Measurements from ENCODE around the gene EXD3. TPM values are rescaled to one million over a fixed set of nuclear protein-coding genes. Genes with fewer than 3 reads are reported as not detected.

Gene EXD3
- total RNA-seq, 1 donor from 2014 or later, result 11.3 TPM

GRCh38 chr9:137294091-137294680, 128.8 kb downstream of the EXD3 start:
- intact Hi-C loops (cut with DNase I), result loop anchor here (2.0 kb wide), 1 partner anchor 113 kb away; no protein-coding TSS in a partner anchor
- DNase-seq (ENCODE audit: low spot score), result no peak

DNA sequence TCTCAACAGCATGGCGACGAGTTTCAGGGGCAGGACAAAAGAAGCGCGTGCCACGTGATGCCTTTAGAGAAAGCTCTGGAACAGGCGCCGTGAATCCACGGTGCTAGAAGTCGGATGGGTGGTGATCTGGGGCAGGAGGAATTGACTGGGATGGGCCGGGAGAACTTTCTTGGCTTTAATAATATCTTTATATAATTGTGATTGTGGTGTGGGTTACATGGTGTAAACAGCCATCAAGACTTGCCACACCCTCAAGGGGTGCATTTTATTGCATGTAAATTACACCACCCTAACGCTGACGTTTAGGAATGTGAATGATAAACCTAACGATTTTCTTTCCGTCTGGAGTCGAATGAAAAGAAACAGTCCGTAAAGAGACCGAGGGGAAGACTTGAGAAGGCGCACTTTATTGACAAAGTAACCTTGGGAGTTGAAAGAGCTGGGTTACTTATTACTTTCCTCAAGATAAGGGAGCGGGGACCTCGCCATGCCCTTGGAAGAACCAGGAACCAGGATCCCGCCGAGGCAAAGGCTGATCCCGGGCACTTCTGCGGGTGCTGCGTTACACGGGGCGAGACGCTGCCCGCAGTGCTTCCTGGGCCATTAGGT, 129.4 kb downstream of the EXD3 start:
- no peak for DNase-seq (ENCODE audit: low spot score)
- intact Hi-C loops (cut with DNase I), result loop anchor here (2.0 kb wide), 1 partner anchor 113 kb away; no protein-coding TSS in a partner anchor

DNA sequence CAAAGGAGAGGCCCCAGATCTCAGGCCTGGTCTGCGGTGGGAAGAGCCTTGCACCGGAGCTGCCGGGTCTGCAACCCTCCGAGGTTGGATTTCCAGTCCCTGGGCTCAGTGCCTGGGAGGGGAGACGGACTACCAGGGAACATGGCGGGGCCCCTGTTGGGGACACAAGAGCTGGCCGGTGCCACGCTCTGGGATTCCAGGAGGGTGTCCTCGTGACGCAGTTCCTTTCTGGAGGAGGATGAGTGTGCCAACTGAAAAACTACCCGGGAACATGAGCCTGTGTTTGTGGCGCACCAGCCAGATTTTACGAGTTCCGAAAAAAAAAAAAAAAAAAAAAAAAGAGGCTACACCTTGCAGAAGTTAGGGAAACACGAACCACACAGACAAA, 129.9 kb downstream of the EXD3 start:
- intact Hi-C loops (cut with DNase I), result no loop called here
- no peak for DNase-seq (ENCODE audit: low spot score)

GRCh38 chr9:137286975-137287383, 136.0 kb downstream of the EXD3 start:
- intact Hi-C loops (cut with DNase I), result no loop called here
- DNase-seq (ENCODE audit: low spot score), result no peak

- intact Hi-C loops (cut with DNase I), result loop anchor here (5.0 kb wide), 1 partner anchor 166 kb away; no protein-coding TSS in a partner anchor
- peak; percentile 73 for DNase-seq (ENCODE audit: low spot score)
These were observed 141.4 kb downstream of the EXD3 start for GRCh38 chr9:137281345-137282116.

DNA sequence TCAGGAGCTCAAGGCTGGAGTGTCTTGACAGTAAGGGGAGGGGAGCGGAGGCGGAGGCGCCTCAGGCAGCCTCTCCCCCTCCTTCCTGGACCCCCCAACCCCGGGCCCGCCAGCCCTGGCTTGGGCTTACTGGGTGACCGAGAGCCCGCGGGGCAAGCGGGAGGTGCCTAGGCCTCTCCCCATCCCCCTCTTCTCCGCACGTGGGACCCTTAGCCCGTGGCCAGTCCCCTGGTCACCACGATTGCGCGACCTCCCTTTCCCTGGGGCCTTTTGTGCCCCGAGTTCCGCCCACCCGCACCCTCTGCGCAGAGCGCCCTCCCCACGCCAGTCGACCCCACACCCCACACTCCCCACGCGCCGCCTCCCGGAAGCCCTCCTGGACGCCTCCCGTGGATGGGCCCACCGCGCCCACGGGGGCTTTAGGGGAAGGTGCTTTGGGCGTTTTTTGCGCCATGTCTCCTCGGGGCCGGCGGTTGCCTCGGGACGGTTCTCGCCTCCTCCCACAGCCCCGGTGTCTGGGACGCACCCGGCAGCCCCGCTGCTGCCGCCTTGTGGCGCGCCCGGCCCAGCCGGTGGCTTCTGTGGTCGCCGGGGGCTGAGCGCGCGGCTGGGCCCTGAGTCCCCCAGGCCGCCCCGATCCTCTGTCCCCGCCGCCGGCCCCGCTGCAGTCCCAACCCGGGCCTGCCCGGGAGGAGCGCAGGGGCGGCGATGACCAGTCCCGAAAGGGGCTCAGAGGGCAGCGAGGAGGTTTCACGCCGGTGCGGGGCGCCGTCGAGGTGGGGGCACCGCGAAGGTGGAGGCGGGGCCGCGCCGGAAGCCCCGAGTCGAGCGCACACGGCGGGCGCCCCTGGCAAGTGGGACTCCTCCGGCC, 142.3 kb downstream of the EXD3 start:
- intact Hi-C loops (cut with DNase I), result loop anchor here (5.0 kb wide), 1 partner anchor 167 kb away; no protein-coding TSS in a partner anchor
- DNase-seq (ENCODE audit: low spot score), result no peak

DNA sequence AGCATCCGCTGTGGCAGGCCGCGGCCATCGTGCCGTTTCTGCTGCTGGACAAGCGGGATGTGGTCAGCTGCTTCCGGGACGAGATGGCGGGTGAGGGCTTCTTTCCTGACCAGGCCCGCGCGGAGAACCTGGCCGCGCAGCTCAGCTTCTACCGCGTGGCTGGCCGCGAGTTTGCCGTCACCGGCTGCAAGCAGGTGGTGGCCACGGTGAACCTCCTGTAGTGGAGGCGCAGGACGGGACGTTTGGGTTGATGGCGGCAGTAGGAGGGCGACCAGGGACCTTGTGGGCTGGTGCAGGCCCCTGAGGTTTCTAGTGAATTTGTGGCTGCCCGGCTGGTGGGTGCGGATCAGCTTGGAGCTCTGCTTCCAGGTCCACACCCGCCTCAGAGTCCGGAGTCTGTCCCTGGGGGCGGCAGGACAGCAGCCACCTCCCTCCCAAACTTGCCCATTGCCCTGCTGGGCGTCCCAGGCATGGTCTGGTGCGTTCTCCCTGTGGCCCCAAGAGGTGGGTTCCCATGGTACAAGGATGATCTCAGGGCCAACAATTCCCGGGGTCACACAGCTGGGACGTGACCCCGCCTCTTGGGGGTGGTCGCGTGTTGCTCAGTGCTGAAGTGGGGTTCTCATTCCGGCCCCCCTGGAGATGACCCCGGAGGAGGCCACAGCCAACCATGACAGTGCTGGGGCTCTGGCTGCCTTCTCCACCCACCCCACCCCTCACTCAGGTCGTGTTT, 143.1 kb downstream of the EXD3 start:
- DNase-seq (ENCODE audit: low spot score), result no peak
- intact Hi-C loops (cut with DNase I), result loop anchor here (5.0 kb wide), 1 partner anchor 167 kb away; no protein-coding TSS in a partner anchor

DNA sequence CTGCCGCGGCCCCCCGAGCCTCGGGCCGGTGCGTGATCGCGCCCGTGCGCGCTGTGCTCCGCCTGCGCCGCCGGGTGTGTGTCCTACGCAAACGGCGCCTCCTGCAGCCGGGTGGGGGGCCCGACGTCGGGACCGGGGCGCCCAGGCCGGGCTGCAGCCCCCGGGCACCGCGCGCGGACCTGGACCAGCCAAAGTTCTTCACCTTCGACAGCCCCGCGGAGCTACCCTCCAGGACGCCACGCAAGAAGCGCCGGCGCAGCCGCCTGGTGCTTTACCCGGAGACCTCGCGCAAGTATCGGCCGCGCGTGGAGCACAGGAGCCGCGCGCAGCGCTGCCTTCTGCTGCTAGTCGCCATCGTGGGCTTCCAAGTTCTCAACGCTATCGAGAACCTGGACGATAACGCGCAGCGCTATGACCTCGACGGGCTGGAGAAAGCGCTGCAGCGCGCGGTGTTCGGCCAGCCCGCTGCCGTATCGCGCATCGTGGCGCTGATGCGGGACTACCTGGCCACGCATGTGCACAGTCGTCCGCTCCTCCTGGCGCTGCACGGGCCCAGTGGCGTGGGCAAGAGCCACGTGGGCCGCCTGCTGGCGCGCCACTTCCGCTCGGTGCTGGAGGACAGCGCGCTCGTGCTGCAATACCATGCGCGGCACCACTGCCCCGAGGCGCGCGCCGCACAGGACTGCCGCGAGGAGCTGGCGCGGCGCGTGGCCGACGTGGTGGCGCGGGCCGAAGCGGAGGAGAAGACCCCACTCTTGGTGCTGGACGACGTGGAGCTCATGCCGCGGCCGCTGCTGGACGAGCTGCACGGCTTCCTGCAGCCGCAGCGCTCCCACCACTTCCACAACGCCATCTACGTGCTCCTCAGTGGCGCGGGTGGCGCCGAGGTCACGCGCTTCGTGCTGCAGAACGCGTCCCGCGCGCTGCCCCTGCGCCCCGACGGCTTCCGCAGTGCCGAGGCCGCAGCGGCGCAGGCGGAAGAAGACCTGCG, 143.9 kb downstream of the EXD3 start:
- no peak for DNase-seq (ENCODE audit: low spot score)
- intact Hi-C loops (cut with DNase I), result no loop called here

- DNase-seq (ENCODE audit: low spot score), result no peak
- intact Hi-C loops (cut with DNase I), result no loop called here
These were observed 144.8 kb downstream of the EXD3 start for GRCh38 chr9:137278061-137278701.

DNA sequence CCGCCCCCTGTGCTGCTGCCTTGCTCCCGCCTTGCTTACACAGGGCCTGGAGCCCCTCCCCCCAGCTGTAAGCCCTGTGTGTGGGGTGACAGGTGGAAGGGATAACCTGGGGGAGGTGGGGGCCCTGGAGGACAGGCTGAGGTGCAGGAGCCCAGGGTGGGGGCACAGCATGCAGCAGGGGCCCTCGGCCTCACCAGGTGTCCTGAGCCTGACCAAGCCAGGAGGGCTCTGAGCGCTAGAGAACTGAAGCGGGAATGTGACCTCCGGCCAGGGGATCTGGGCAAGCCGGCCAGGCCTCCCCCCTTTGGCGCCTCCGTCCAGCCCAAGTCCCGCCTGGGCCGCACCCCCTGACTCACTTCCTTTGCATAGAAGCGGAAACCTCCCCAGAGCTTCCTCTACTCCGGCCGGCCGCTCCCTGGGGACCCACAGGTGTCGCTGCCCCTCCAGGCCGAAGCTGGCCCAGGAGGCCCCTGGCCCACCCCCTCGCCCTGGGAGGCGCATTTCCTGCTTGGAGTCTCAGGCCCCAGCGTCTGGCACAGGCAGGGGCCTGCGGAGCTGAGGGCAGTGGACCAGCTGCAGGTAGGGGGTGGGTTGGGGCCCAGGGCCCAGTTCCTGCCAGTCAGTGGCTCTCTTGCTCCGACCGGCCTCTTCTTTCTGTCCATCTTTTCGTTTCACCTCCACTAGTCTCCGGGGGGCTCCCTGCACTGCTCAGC, 145.5 kb downstream of the EXD3 start, which contains the start of gene TOR4A:
TOR4A (plus strand) TSS at position 398 of the 713 bp plus-strand sequence. CDS start 964 bp downstream, outside the sequence.
- intact Hi-C loops (cut with DNase I), result no loop called here
- DNase-seq (ENCODE audit: low spot score), result peak; percentile 95

- intact Hi-C loops (cut with DNase I), result no loop called here
- peak; percentile 92 for DNase-seq (ENCODE audit: low spot score)
These were observed 146.3 kb downstream of the EXD3 start for GRCh38 chr9:137276473-137277328.

DNA sequence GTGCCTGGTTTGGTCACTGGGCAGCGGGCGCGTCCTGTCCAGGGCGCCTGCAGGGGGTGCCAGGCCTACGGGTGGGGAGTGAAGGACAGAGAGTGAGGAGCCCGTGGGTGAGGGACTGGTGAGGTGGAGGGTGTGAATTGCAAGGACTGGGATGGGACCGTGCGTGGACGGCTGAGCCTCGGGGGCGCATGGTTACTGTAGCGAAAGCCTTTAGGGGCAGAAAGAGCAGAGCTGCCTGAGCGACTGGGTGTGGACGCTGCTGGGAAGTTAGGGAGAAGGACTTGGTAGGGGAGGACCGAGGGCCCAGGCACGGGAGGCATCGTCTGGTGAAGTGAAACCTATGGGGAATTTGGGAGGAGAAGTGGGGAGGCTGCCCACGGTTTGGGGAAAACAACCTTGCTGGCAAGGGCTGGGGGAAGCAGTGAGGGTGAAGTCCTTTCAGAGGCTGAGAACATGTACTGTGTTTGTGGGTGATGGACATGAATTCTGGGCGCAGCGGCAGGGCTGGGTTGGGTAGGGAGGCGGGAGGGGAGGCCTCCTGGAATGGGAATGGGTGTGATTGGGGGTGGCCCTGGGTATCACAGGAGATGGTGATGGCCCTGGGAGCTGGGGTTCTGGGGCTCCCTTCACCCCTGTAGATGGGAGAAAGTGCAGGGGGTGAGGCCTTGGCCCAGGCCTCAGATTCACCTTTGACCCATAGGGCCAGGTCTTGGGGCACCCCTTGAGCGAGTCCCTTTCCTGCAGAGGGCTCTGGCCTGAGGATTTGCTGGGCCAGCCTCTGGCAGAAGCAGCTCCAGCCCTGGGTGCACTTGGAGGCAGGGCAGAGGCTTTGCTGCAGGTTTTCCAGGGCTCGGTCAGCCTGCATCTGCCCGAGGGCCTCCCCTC, 147.1 kb downstream of the EXD3 start:
- intact Hi-C loops (cut with DNase I), result no loop called here
- DNase-seq (ENCODE audit: low spot score), result no peak

- no peak for DNase-seq (ENCODE audit: low spot score)
- intact Hi-C loops (cut with DNase I), result no loop called here
These were observed 147.8 kb downstream of the EXD3 start for GRCh38 chr9:137275203-137275587.

GRCh38 chr9:137273611-137274320, 149.2 kb downstream of the EXD3 start:
- intact Hi-C loops (cut with DNase I), result no loop called here
- DNase-seq (ENCODE audit: low spot score), result no peak
